K562 (cell line): Measurements from ENCODE around the gene AP3B2. TPM values are rescaled to one million over a fixed set of nuclear protein-coding genes. Genes with fewer than 3 reads are reported as not detected.

Experiments
- AFF4 ChIP-seq: sonication (generic); formaldehyde crosslinking; IDR thresholded peaks from 2 replicates; pipeline ENCODE4 v1.8.0; 2023; ENCODE audit warnings: mild to moderate bottlenecking, missing genetic modification reagents
- DNMT1 ChIP-seq: fragments of 450-650 bp; IDR thresholded peaks from 2 replicates; pipeline ENCODE4 v1.6.1; 2016; ENCODE audit warnings: antibody characterized with exemption, mild to moderate bottlenecking
- FOXJ3 ChIP-seq: sonication (generic); formaldehyde crosslinking; IDR thresholded peaks from 2 replicates; pipeline ENCODE4 v1.4.0; 2020; ENCODE audit warnings: mild to moderate bottlenecking, missing genetic modification reagents
- FOXO4 ChIP-seq: fragments of 450-650 bp; formaldehyde crosslinking; IDR thresholded peaks from 2 replicates; pipeline ENCODE4 v1.4.0; 2020; ENCODE audit warnings: mild to moderate bottlenecking, moderate library complexity
- HDAC8 ChIP-seq: fragments of 450-650 bp; IDR thresholded peaks from 2 replicates; pipeline ENCODE4 v1.6.1; 2016; ENCODE audit warnings: mild to moderate bottlenecking, missing genetic modification characterization, moderate library complexity, missing compliant biosample characterization
- KLF1 ChIP-seq: fragments of 450-650 bp; IDR thresholded peaks from 2 replicates; pipeline ENCODE4 v1.6.1; 2016; ENCODE audit warnings: missing genetic modification characterization, missing compliant biosample characterization
- MAFG ChIP-seq: fragments of 450-650 bp; conservative IDR thresholded peaks from 2 replicates; pipeline ENCODE4 v1.6.1; 2016; ENCODE audit warnings: missing genetic modification characterization, missing compliant biosample characterization
- MCM2 ChIP-seq: fragments of 450-650 bp; IDR thresholded peaks from 2 replicates; pipeline ENCODE4 v1.6.1; 2017; ENCODE audit warnings: low read depth, mild to moderate bottlenecking
- NFRKB ChIP-seq: fragments of 450-650 bp; IDR thresholded peaks from 2 replicates; pipeline ENCODE4 v1.6.1; 2016; ENCODE audit warnings: low read depth
- NR2C2 ChIP-seq, 2 experiments: fragments of 200-800 bp in 1 of 2; sonication (Bioruptor generic) in 1 of 2; sonication (generic) in 1 of 2; formaldehyde crosslinking in 1 of 2; IDR thresholded peaks; 2 replicates each; pipeline versions ENCODE4 v1.6.1 to v1.8.0; 2016 to 2022; ENCODE audit warnings: mild to moderate bottlenecking in 1 of 2, missing compliant biosample characterization in 1 of 2, missing genetic modification characterization in 1 of 2, missing genetic modification reagents in 1 of 2
- POLR3G ChIP-seq: IDR thresholded peaks from 2 replicates; pipeline ENCODE4 v1.6.1; 2011; ENCODE audit not compliant: insufficient read length, insufficient replicate concordance; ENCODE audit errors: extremely low read depth
- SMAD1 ChIP-seq: fragments of 150-350 bp; IDR thresholded peaks from 2 replicates; pipeline ENCODE4 v1.6.1; 2014; ENCODE audit warnings: low read length, low read depth; ENCODE audit not compliant: partially characterized antibody
- SMARCA5 ChIP-seq: fragments of 450-650 bp; IDR thresholded peaks from 2 replicates; pipeline ENCODE4 v1.6.1; 2016
- TAF7 ChIP-seq: fragments of 450-650 bp; IDR thresholded peaks from 2 replicates; pipeline ENCODE4 v1.6.1; 2016; ENCODE audit warnings: missing genetic modification characterization, missing compliant biosample characterization
- TCF3 ChIP-seq: sonication (generic); formaldehyde crosslinking; IDR thresholded peaks from 2 replicates; pipeline ENCODE4 v1.4.0; 2020; ENCODE audit warnings: mild to moderate bottlenecking, missing genetic modification reagents
- TFAP4 ChIP-seq: sonication (generic); formaldehyde crosslinking; IDR thresholded peaks from 2 replicates; pipeline ENCODE4 v1.8.0; 2022; ENCODE audit warnings: missing genetic modification reagents, mild to moderate bottlenecking, moderate library complexity, borderline replicate concordance
- USF2 ChIP-seq: sonication (generic); formaldehyde crosslinking; IDR thresholded peaks from 2 replicates; pipeline ENCODE4 v1.5.0; 2020; ENCODE audit warnings: missing genetic modification reagents
- ZNF639 ChIP-seq, 2 experiments: fragments of 200-800 bp in 1 of 2; sonication (Bioruptor generic) in 1 of 2; sonication (generic) in 1 of 2; formaldehyde crosslinking in 1 of 2; IDR thresholded peaks in 1 of 2; conservative IDR thresholded peaks in 1 of 2; 2 replicates each; pipeline versions ENCODE4 v1.5.0 to v1.6.1; 2016 to 2020; ENCODE audit warnings: missing compliant biosample characterization in 1 of 2, missing genetic modification characterization in 1 of 2, missing genetic modification reagents in 1 of 2
- polyA plus RNA-seq, 8 experiments: library from polyadenylated mRNA; depleted of rRNA in 4 of 8; stranded (reverse) in 5 of 8; unstranded in 3 of 8; fragments of >200 nt; fragmentation: Nextera tagmentation in 2 of 8; fragmentation: Illumina TruSeq in 1 of 8; extraction: Ambion mirVana in 2 of 8; extraction: Trizol in 1 of 8; gene quantifications; 2 replicates each; pipeline versions ENCODE4 v1.2.1 to v1.2.3, GENCODE V29; 2011 to 2014; ENCODE audit warnings: inconsistent platforms in 1 of 8, missing spikeins in 1 of 8
- total RNA-seq, 7 experiments: library from RNA; depleted of rRNA in 6 of 7; stranded (reverse); fragments of >200 nt in 6 of 7; fragmentation: Illumina TruSeq in 2 of 7; extraction: Trizol in 2 of 7; gene quantifications; 2 replicates each; pipeline versions ENCODE4 v1.2.1 to v1.2.3, GENCODE V29; 2011 to 2021; ENCODE audit warnings: low replicate concordance in 1 of 7

AP3B2 gene
- total and polyA plus RNA-seq, 9 of the 15 experiments (the other 6 are each of a cell fraction or from before 2014, with no cell fraction given) = 0.03 to 0.15 (median 0.10) TPM; not detected in 2

- no peak; the same call in 1 of the 2 replicates for TF ChIP-seq AFF4 (CRISPR knock-in tag)
- no peak for TF ChIP-seq FOXJ3
- no peak for TF ChIP-seq HDAC8 (tag)
- TF ChIP-seq KLF1 = no peak
- no peak for TF ChIP-seq POLR3G
- TF ChIP-seq SMARCA5 = no peak
- no peak for TF ChIP-seq MCM2
- TF ChIP-seq TAF7 (tag) = no peak
- no peak for TF ChIP-seq FOXO4 (CRISPR knock-in tag)
- TF ChIP-seq ZNF639 (CRISPR knock-in tag; conservative IDR thresholded peaks at IDR 0.05 in 1 of 2, IDR thresholded peaks at IDR 0.05 in 1 of 2) = peak in 1 of 2 experiments; percentile 20; a peak in 1 of 4 replicates
- no peak for TF ChIP-seq TCF3 (CRISPR knock-in tag)
- no peak for TF ChIP-seq SMAD1
- TF ChIP-seq DNMT1 = no peak
- peak; percentile 14; the same call in 1 of the 2 replicates for TF ChIP-seq USF2 (CRISPR knock-in tag)
- no peak for TF ChIP-seq NFRKB
- peak; percentile 30; the same call in 1 of the 2 replicates for TF ChIP-seq MAFG
- TF ChIP-seq TFAP4 (CRISPR knock-in tag) = no peak
- no peak for TF ChIP-seq NR2C2 (CRISPR knock-in tag; IDR thresholded peaks at IDR 0.05)
- TF ChIP-seq NR2C2 (tag; IDR thresholded peaks at IDR 0.05) = no peak
Measured at GRCh38 chr15:82739086-82739485, 29.4 kb upstream of the AP3B2 start (continued).
